Measurements from ENCODE around the gene PCDHA11.
"Not testable (repeated sequence)": the region's sequence is repeated elsewhere in the genome, so short reads cannot be mapped to it uniquely, and the experiment has no call there.

The PCDHA11 gene

DNA sequence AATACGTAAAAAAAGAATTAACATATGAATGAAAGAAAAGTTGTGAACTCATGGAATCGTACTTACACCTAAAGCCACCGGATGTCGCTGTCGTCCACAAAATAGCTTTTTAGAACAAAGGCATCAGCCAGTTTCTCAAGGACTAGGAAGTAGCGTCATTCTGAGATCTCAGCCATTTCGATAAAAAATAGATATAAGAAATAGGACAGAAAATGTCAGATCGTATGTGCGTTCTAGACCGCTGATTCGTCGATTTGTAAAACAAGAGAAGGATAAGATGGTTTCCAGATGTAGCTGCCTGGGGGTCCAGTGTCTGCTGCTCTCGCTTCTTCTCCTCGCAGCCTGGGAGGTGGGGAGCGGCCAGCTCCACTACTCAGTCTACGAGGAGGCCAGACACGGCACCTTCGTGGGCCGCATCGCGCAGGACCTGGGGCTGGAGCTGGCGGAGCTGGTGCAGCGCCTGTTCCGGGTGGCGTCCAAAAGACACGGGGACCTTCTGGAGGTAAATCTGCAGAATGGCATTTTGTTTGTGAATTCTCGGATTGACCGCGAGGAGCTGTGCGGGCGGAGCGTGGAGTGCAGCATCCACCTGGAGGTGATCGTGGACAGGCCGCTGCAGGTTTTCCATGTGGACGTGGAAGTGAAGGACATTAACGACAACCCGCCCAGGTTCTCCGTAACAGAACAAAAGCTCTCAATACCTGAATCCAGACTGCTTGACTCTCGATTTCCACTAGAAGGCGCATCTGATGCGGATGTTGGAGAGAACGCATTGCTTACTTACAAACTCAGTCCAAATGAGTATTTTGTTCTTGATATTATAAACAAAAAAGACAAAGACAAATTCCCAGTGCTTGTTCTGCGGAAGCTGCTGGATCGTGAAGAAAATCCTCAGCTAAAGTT is 12.7 kb upstream of the PCDHA11 start, which contains the start of gene PCDHA10:
TSS of gene PCDHA10 (plus strand) at position 126 of the 903 bp plus-strand sequence. CDS start at position 278, 152 bp downstream.
- DNase-seq (ENCODE audit: low spot score) = peak; percentile 17

- DNase-seq (ENCODE audit: low spot score) = no peak
Observed at GRCh38 chr5:140857177-140857986, 11.4 kb upstream of the PCDHA11 start.

DNA sequence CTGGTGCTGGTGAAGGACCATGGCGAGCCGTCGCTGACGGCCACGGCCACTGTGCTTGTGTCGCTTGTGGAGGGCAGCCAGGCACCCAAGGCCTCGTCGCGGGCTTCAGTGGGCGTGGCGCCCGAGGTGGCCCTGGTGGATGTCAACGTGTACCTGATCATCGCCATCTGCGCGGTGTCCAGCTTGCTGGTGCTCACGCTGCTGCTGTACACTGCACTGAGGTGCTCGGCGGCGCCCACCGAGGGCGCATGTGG is 10.8 kb upstream of the PCDHA11 start:
- DNase-seq (ENCODE audit: low spot score) = no peak

- no peak for DNase-seq (ENCODE audit: low spot score)
Observed at GRCh38 chr5:140862441-140863295, 6.1 kb upstream of the PCDHA11 start.

GRCh38 chr5:140869555-140869886 is 764 bp downstream of the PCDHA11 start:
- DNase-seq (ENCODE audit: low spot score) = no peak

DNA sequence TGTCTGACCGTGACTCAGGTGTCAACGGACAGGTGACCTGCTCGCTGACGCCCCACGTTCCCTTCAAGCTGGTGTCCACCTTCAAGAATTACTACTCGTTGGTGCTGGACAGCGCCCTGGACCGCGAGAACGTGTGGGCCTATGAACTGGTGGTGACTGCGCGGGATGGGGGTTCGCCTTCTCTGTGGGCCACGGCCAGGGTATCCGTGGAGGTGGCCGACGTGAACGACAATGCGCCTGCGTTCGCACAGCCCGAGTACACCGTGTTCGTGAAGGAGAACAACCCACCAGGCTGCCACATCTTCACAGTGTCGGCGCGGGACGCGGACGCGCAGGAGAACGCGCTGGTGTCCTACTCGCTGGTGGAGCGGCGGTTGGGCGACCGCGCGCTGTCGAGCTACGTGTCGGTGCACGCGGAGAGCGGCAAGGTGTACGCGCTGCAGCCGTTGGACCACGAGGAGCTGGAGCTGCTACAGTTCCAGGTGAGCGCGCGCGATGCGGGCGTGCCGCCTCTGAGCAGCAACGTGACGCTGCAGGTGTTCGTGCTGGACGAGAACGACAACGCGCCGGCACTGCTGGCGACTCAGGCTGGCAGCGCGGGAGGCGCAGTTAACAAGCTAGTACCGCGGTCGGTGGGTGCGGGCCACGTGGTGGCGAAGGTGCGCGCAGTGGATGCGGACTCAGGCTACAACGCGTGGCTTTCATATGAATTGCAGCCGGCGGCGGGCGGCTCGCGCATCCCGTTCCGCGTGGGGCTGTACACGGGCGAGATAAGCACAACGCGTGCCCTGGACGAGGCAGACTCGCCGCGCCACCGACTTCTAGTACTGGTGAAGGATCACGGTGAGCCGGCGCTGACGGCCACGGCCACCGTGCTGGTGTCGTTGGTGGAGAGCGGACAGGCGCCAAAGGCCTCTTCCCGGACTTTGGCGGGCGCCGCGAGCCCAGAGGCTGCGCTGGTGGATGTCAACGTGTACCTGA is 1.8 kb downstream of the PCDHA11 start:
- DNase-seq (ENCODE audit: low spot score) = no peak

DNA sequence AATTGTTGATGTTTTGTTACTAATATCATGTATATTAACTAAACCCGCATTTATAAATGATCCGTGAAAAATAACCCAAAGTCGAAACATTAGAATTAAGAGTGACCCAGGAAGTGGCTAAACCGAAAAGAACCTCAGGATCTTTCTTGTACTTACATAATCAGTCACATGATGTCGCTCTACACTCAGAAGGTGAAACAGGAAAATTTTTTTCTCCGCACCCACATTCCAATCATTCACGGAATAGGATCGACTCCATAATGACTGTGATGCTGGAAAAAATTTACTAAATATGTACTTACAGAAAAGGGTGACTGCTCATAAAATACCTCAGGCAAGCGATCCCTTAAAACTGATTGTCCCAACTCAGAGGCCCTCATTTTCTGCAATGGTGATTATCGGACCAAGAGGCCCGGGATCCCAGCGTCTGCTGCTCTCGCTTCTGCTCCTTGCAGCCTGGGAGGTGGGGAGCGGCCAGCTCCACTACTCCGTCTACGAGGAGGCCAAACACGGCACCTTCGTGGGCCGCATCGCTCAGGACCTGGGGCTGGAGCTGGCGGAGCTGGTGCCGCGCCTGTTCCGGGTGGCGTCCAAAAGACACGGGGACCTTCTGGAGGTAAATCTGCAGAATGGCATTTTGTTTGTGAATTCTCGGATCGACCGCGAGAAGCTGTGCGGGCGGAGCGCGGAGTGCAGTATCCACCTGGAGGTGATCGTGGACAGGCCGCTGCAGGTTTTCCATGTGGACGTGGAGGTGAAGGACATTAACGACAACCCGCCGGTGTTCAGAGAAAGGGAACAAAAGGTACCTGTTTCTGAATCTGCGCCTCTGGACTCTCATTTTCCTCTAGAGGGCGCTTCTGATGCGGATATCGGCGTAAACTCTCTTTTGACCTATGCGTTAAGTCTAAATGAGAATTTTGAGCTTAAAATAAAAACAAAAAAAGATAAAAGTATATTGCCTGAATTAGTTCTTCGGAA is 6.6 kb downstream of the PCDHA11 start, which contains the start of gene PCDHA12:
TSS of gene PCDHA12 (plus strand) at position 224 of the 981 bp plus-strand sequence. CDS start at position 389, 165 bp downstream.
- DNase-seq (ENCODE audit: low spot score) = no peak

DNA sequence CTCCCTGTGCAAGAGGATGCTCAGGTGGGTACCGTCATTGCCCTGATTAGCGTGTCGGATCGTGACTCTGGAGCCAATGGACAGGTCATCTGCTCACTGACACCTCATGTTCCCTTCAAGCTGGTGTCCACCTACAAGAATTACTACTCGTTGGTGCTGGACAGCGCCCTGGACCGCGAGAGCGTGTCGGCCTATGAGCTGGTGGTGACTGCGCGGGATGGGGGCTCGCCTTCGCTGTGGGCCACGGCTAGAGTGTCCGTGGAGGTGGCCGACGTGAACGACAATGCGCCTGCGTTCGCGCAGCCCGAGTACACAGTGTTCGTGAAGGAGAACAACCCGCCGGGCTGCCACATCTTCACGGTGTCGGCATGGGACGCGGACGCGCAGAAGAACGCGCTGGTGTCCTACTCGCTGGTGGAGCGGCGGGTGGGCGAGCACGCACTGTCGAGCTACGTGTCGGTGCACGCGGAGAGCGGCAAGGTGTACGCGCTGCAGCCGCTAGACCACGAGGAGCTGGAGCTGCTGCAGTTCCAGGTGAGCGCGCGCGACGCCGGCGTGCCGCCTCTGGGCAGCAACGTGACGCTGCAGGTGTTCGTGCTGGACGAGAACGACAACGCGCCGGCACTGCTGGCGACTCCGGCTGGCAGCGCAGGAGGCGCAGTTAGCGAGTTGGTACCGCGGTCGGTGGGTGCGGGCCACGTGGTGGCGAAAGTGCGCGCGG is 7.9 kb downstream of the PCDHA11 start:
- not testable (repeated sequence) for DNase-seq (ENCODE audit: low spot score)

- DNase-seq (ENCODE audit: low spot score) = no peak
Observed at GRCh38 chr5:140877262-140877581, 8.5 kb downstream of the PCDHA11 start.

DNA sequence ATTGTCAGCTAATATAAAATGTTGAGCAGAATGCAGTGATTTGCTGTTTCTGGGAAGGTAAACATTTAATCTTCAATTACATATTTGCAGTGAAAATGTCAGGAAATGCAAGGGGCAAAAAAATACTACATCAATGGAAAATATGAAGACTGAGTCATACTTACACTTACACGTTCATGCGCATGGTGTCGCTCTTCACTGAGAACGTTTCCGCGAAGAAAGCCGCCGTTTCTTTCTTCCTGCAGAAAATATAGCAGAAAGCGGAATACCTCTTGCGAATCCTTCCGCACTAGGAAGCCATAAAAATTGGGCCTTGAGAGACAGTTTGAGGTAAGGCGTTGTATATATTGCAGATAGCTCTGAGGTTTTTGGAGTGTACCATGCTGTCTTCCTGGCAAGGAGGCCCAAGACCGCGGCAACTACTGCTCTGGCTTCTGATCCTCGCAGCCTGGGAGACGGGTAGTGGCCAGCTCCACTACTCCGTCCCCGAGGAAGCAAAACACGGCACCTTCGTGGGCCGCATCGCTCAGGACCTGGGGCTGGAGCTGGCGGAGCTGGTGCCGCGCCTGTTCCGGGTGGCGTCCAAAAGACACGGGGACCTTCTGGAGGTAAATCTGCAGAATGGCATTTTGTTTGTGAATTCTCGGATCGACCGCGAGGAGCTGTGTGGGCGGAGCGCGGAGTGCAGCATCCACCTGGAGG is 13.3 kb downstream of the PCDHA11 start, which contains the start of gene PCDHA13:
TSS of gene PCDHA13 (plus strand) at position 236 of the 702 bp plus-strand sequence. CDS start at position 381, 145 bp downstream.
- peak; percentile 13 for DNase-seq (ENCODE audit: low spot score)

GRCh38 chr5:140882591-140882899 is 13.8 kb downstream of the PCDHA11 start:
- peak; percentile 15 for DNase-seq (ENCODE audit: low spot score)

GRCh38 chr5:140883373-140883772 is 14.6 kb downstream of the PCDHA11 start:
- DNase-seq (ENCODE audit: low spot score) = no peak

- DNase-seq (ENCODE audit: low spot score) = no peak
Observed at GRCh38 chr5:140883927-140884697, 15.4 kb downstream of the PCDHA11 start.

- no peak for DNase-seq (ENCODE audit: low spot score)
Observed at GRCh38 chr5:140916325-140916724, 47.6 kb downstream of the PCDHA11 start.
